HepG2 (cell line): Measurements from ENCODE around the gene FHL5. TPM values are rescaled to one million over a fixed set of nuclear protein-coding genes. Genes with fewer than 3 reads are reported as not detected.

Source experiments
- ATAC-seq: fragments of 200-7000 bp; cut with Tn5 transposase; 3 replicates; pipeline ENCODE4 v1.9.1; 2020; ENCODE audit warnings: mild to moderate bottlenecking, moderate library complexity
- BruUV-seq: library from RNA; stranded (reverse); fragments of 400-500 nt; replicated peaks from 2 replicates; lab custom pipeline; 2021; lab: Mats Ljungman, UMichigan
- CTCF ChIA-PET: fragments of 300-600 bp; formaldehyde crosslinking; extraction: SDS; loops from one replicate; lab custom pipeline; 2021; ENCODE audit warnings: low total read pairs, inconsistent platforms, low intra/inter-chr PET ratio; lab: Yijun Ruan, JAX
- POLR2A ChIA-PET: fragments of 350-600 bp; sonication (Branson Sonifier 250); formaldehyde crosslinking; loops from one replicate; lab custom pipeline; 2020; ENCODE audit warnings: antibody characterized with exemption, inconsistent platforms; lab: Yijun Ruan, JAX
- DNase-seq: peaks from one replicate; pipeline ENCODE4 v3.0.0-alpha.2; 2015; ENCODE audit warnings: low spot score
- FAIRE-seq: peaks from 3 replicates; lab custom pipeline; 2011; peaks lifted over from hg19 to GRCh38; lab: Jason Lieb, UNC
- H2AFZ ChIP-seq: one replicate; pipeline ENCODE4 v1.6.1; 2011; ENCODE audit warnings: low read length, inconsistent platforms
- H3K27ac ChIP-seq: fragments of 300-600 bp; 3 replicates; pipeline ENCODE4 v1.8.0; 2011; ENCODE audit warnings: mixed run types, mild to moderate bottlenecking, mixed read lengths, low read length, inconsistent platforms; ENCODE audit not compliant: insufficient read depth; ENCODE audit errors: extremely low read length
- H3K27me3 ChIP-seq, 2 experiments: fragments of 200-600 bp in 1 of 2; 2 replicates in 1 of 2; 3 replicates in 1 of 2; pipeline versions ENCODE4 v1.6.0 to v1.8.0; 2011; ENCODE audit warnings: low read length in 2 of 2, mild to moderate bottlenecking in 2 of 2, moderate library complexity in 2 of 2, inconsistent platforms in 1 of 2; ENCODE audit not compliant: insufficient read depth in 2 of 2, control insufficient read depth in 1 of 2
- H3K36me3 ChIP-seq, 2 experiments: fragments of 200-600 bp in 1 of 2; replicated peaks in 1 of 2; 2 replicates in 1 of 2; 3 replicates in 1 of 2; pipeline versions ENCODE4 v1.5.1 to v1.8.0; 2011; ENCODE audit warnings: low read length in 2 of 2, inconsistent platforms in 1 of 2; ENCODE audit not compliant: insufficient read depth in 2 of 2, control insufficient read depth in 1 of 2
- H3K4me1 ChIP-seq: 2 replicates; pipeline ENCODE4 v1.5.1; 2012; ENCODE audit warnings: low read length, inconsistent platforms; ENCODE audit not compliant: insufficient read depth
- H3K4me2 ChIP-seq: 2 replicates; pipeline ENCODE4 v1.6.0; 2011; ENCODE audit warnings: low read depth, low read length, inconsistent platforms
- H3K4me3 ChIP-seq, 3 experiments: fragments of 200-600 bp in 1 of 3; sonication (generic), shearing (Covaris generic) in 1 of 3; replicated peaks in 1 of 3; 2 replicates each; pipeline ENCODE4 v1.5.1; 2011 to 2016; ENCODE audit warnings: low read length in 3 of 3, inconsistent platforms in 2 of 3, low read depth in 2 of 3, mild to moderate bottlenecking in 2 of 3, control low read depth in 1 of 3, mixed read lengths in 1 of 3; ENCODE audit not compliant: insufficient read depth in 1 of 3
- H3K79me2 ChIP-seq: one replicate; pipeline ENCODE4 v1.6.1; 2011; ENCODE audit warnings: low read length, inconsistent platforms; ENCODE audit not compliant: insufficient read depth
- H3K9ac ChIP-seq: 2 replicates; pipeline ENCODE4 v1.6.0; 2011; ENCODE audit warnings: mild to moderate bottlenecking, low read depth, low read length, inconsistent platforms; ENCODE audit not compliant: insufficient read depth
- H3K9me3 ChIP-seq: 2 replicates; pipeline ENCODE4 v1.5.1; 2012; ENCODE audit warnings: mild to moderate bottlenecking, low read length
- H4K20me1 ChIP-seq: 2 replicates; pipeline ENCODE4 v1.6.0; 2011; ENCODE audit warnings: inconsistent platforms, mild to moderate bottlenecking, low read length, moderate library complexity; ENCODE audit not compliant: insufficient read depth
- ETV5 ChIP-seq: IDR thresholded peaks from 2 replicates; pipeline ENCODE4 v1.6.1; 2018; ENCODE audit warnings: missing biosample characterization, missing genetic modification reagents, inconsistent platforms, borderline replicate concordance
- MAZ ChIP-seq, 2 experiments: sonication (generic) in 1 of 2; formaldehyde crosslinking in 1 of 2; IDR thresholded peaks; 2 replicates each; pipeline versions ENCODE4 v1.5.0 to v1.6.1; 2012 to 2020; ENCODE audit warnings: low read depth in 2 of 2, mild to moderate bottlenecking in 2 of 2, borderline replicate concordance in 1 of 2, improper control_type of control experiment in 1 of 2, low read length in 1 of 2, missing genetic modification reagents in 1 of 2, moderate library complexity in 1 of 2
- NBN ChIP-seq: fragments of 450-650 bp; conservative IDR thresholded peaks from 2 replicates; pipeline ENCODE4 v1.6.1; 2017
- SNAPC2 ChIP-seq: sonication (generic); formaldehyde crosslinking; IDR thresholded peaks from 2 replicates; pipeline ENCODE4 v1.8.1; 2022; ENCODE audit warnings: mild to moderate bottlenecking, missing genetic modification reagents
- TEAD3 ChIP-seq: optimal IDR thresholded peaks from 2 replicates; pipeline ENCODE3; 2016; ENCODE audit warnings: borderline replicate concordance
- YY1 ChIP-seq: IDR thresholded peaks from 2 replicates; pipeline ENCODE4 v1.6.1; 2011; ENCODE audit warnings: low read length, low read depth, moderate library complexity, mild to moderate bottlenecking; ENCODE audit not compliant: insufficient read depth, insufficient replicate concordance
- ZFP36L2 ChIP-seq: sonication (generic); formaldehyde crosslinking; IDR thresholded peaks from 2 replicates; pipeline ENCODE4 v1.4.0; 2020; ENCODE audit warnings: missing genetic modification reagents
- ZNF549 ChIP-seq: sonication (generic); formaldehyde crosslinking; IDR thresholded peaks from 2 replicates; pipeline ENCODE4 v1.5.0; 2020; ENCODE audit warnings: missing genetic modification reagents
- ZNF747 ChIP-seq: sonication (generic); formaldehyde crosslinking; IDR thresholded peaks from 2 replicates; pipeline ENCODE4 v1.8.1; 2023; ENCODE audit warnings: missing genetic modification reagents, mild to moderate bottlenecking, borderline replicate concordance
- ZNF850 ChIP-seq: sonication (generic); formaldehyde crosslinking; conservative IDR thresholded peaks from 2 replicates; pipeline ENCODE4 v1.9.0; 2021; ENCODE audit warnings: mild to moderate bottlenecking, missing genetic modification reagents
- WGBS: methylation state at CpG from one replicate; pipeline ENCODE4 v1.1.6; 2017; ENCODE audit warnings: low lambda C conversion rate; 5-methylcytosine and 5-hydroxymethylcytosine counted together
- in situ Hi-C: cut with HindIII; loops from 2 replicates; pipeline ENCODE4 v1.10.0; 2017; ENCODE audit warnings: low pct_unique_long_range_greater_than_20kb; ENCODE audit not compliant: extremely low pct_ligation_motif_present
- intact Hi-C: fragments of 100-400 bp; cut with micrococcal nuclease; formaldehyde crosslinking; loops from one replicate; pipeline ENCODE4 v1.10.0; 2022; ENCODE audit not compliant: unreplicated experiment
- polyA plus RNA-seq, 8 experiments: library from polyadenylated mRNA; depleted of rRNA in 3 of 8; stranded (reverse) in 7 of 8; unstranded in 1 of 8; fragments of >200 nt; fragmentation: Illumina TruSeq in 4 of 8; extraction: Trizol in 4 of 8; gene quantifications; 2 replicates each; pipeline versions ENCODE4 v1.2.1 to v1.2.3, GENCODE V29; 2011 to 2016; ENCODE audit warnings: low read depth in 4 of 8, missing spikeins in 1 of 8, mixed read lengths in 1 of 8; ENCODE audit not compliant: insufficient read depth in 1 of 8
- total RNA-seq, 5 experiments: library from RNA; depleted of rRNA; stranded (reverse); fragments of >200 nt; fragmentation: Illumina TruSeq; extraction: Trizol; gene quantifications; 2 replicates each; pipeline ENCODE4 v1.2.3, GENCODE V29; 2016; ENCODE audit warnings: low read depth in 1 of 5
- TF ChIP-seq, protein P1 (sequence below): sonication (generic); formaldehyde crosslinking; IDR thresholded peaks from 2 replicates; pipeline ENCODE4 v1.5.1; 2020; ENCODE audit warnings: missing genetic modification reagents, mild to moderate bottlenecking, borderline replicate concordance
- TF ChIP-seq, protein P2 (sequence below): sonication (generic); formaldehyde crosslinking; IDR thresholded peaks from 2 replicates; pipeline ENCODE4 v1.8.0; 2022; ENCODE audit warnings: mild to moderate bottlenecking, missing genetic modification reagents, moderate library complexity

FHL5 gene
- total and polyA plus RNA-seq, 2 of the 13 experiments (the other 11 are each of a cell fraction or from before 2014, with no cell fraction given) = not detected

DNA sequence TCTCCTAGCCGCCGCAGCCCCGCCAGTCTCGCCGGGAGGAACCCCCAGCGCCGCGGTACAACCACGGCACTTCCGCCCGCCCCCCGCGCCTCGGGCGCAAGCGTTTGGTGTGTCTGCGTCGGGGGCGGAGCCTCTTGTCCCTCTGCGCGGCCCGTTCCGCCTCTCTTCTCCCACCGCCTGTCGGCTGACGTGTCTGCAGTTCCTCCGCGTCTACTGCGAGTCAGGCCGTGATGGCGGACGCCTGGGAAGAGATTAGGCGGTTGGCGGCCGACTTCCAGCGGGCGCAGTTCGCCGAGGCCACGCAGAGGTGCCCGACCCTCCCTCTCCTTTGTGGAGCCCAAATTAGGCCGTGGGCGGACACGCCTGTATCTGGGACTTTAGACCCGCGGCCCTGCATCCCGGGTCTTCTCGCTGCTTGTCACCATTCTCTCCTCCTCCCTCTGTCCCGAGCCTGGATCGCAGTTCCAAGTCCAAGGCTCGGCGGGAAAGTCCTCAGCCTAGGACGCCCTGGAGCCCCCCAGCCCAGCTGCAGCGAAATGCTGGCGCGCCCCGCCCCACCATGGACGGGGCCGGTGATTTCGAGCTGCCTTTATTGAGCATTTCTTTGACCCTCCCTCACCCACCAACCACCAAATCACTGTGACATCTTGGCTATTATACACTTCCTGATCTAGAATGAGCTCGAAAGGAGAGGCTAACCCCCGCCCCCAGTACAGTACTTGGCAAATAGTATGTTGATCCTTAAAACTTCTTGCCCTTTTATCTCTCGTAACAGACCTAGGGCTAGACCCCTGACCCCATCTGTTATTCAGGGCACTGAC is 41.1 kb upstream of the FHL5 start, which contains the start of gene UFL1:
Gene UFL1 (plus strand): TSS at position 163 of the 821 bp plus-strand sequence. CDS start 68 bp downstream, at position 231.
- intact Hi-C loops (loop anchor here (2.0 kb wide), 1 partner anchor 375 kb away; the partner anchor contains the start of gene NDUFAF4), in situ Hi-C loops (no loop called here)
- peak; percentile 98 for ATAC-seq
- Histone ChIP-seq H2AFZ (peak within 1 kb of the TSS; percentile 80), H3K4me1 (peaks cover 24% of the 10 kb centered on the region), H3K27ac (peak within 1 kb of the TSS; percentile 98), H3K9me3 (no peaks in the 10 kb centered on the region), H3K4me2 (peak within 1 kb of the TSS; percentile 77), H3K79me2 (peaks cover 22% of the 10 kb centered on the region), H3K4me3 (peak within 1 kb of the TSS; percentile 70 to 93 (median 83)), H3K27me3 (no peaks in the 10 kb centered on the region; a peak in 1 of 5 replicates), H4K20me1 (no peaks in the 10 kb centered on the region), H3K36me3 (peaks cover 1 to 2% of the 10 kb centered on the region in 2 experiments; a peak in 2 of 5 replicates), H3K9ac (peak within 1 kb of the TSS; percentile 94)
- ChIA-PET POLR2A (interaction anchor here (1.0 to 1.6 kb wide), 3 partner anchors 10 to 376 kb away, joined by 3 to 4 read pairs (median 3); partner anchors contain the start of gene NDUFAF4), CTCF (no interaction called here)
- 0% methylated on average over 10 of the region's 63 CpGs for WGBS
- DNase-seq = peak; percentile 85
- FAIRE-seq = no peak
- BruUV-seq = no TSS peak
- TF ChIP-seq, protein P1, sequence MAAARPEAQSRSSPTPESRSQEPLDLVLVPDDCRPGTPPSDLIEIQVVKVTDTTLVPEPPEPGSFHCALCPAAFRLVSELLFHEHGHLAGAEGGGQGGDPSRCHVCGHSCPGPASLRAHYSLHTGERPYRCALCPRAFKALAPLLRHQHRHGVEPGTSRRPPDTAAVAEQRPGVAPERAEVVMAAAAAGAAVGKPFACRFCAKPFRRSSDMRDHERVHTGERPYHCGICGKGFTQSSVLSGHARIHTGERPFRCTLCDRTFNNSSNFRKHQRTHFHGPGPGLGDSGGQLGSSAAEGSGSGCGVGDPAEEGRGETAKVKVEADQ (CRISPR knock-in tag) = peak; percentile 71; the same call in 1 of the 2 replicates
- TF ChIP-seq ZNF549 (CRISPR knock-in tag) (no peak), ZNF747 (CRISPR knock-in tag) (peak; percentile 48; the same call in 1 of the 2 replicates), TEAD3 (peak; percentile 43), ZNF850 (CRISPR knock-in tag) (no peak), YY1 (peak; percentile 91), ZFP36L2 (CRISPR knock-in tag) (no peak), SNAPC2 (CRISPR knock-in tag) (no peak), ETV5 (CRISPR knock-in tag) (peak; percentile 61; the same call in 1 of the 2 replicates), MAZ (IDR thresholded peaks at IDR 0.05; ENCODE audit: borderline replicate concordance, low read depth, low read length) (0 out of 2 replicates have a peak, but pooled peaks have one; percentile 62), MAZ (CRISPR knock-in tag; IDR thresholded peaks at IDR 0.05; ENCODE audit: low read depth) (peak; percentile 87), NBN (no peak)
- TF ChIP-seq, protein P2, sequence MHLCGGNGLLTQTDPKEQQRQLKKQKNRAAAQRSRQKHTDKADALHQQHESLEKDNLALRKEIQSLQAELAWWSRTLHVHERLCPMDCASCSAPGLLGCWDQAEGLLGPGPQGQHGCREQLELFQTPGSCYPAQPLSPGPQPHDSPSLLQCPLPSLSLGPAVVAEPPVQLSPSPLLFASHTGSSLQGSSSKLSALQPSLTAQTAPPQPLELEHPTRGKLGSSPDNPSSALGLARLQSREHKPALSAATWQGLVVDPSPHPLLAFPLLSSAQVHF = no peak
